HG03457 (cell line): ENCODE results near the gene PSMA6.
"Not testable (repeated sequence)": the region's sequence is repeated elsewhere in the genome, so short reads cannot be mapped to it uniquely, and the experiment has no call there.

Source experiments
- ATAC-seq: cut with Tn5 transposase; IDR thresholded peaks from one replicate; pipeline ENCODE4 v1.9.1; 2021; ENCODE audit warnings: moderate number of reproducible peaks; ENCODE audit not compliant: unreplicated experiment

The PSMA6 gene

DNA sequence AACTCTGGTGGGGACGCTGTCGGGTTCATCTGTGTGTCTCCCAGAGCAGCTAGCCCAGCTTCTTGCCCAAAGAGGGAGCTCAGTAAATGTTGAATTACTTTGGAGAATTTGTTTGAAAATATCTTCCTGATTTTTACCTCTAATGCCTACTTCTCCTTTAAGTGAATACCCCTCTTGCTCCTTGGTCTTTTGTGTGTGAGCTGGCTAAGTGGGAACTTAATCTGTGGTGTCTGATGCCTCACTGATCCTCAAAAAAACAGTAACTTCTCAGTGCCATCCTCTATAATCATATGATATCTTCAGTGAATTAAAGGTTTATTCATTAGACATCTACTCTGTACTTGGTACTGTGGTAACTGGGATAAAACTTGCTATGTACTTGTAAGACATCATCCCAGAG, 7.7 kb upstream of the PSMA6 start:
- no peak for ATAC-seq

DNA sequence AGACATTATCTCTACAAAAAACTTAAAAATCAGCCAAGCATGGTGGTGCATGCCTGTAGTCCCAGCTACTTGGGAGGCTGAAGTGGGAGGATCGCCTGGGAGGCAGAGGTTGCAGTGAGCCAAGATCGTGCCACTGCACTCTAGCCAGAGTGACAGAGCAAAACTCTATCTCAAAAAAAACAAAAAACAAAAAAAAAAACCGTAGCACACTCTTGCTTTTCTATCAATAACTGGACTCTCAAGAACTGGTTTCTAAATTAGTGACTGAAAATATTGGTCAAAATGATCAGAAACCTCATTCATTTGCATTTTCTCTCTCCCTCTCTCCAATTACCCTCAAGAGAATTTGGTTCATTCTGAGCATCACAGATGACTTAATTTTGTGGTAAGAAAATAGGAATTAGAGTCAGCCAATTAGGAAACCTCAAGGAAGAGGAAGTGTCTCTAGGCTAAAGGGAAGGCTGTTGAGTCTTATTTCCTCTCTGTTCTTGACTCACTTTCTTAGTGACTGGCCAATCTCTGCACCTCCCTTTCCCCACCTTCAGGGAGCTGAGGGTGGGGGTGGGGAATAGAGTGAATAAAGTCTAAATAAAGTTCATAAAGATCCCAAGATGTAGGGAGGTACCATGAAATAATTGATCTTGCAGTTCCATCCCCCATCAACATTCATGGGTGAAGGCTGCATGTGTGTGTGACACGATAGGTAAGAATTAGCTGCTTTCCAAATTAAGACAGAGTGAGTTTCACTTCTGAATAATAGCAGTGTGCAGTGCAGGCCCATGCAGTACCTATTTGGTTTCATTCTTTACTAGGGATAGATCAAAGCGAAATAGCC, 6.8 kb upstream of the PSMA6 start:
- ATAC-seq: peak; percentile 50

GRCh38 chr14:35286003-35286600, 6.1 kb upstream of the PSMA6 start:
- peak; percentile 7 for ATAC-seq

DNA sequence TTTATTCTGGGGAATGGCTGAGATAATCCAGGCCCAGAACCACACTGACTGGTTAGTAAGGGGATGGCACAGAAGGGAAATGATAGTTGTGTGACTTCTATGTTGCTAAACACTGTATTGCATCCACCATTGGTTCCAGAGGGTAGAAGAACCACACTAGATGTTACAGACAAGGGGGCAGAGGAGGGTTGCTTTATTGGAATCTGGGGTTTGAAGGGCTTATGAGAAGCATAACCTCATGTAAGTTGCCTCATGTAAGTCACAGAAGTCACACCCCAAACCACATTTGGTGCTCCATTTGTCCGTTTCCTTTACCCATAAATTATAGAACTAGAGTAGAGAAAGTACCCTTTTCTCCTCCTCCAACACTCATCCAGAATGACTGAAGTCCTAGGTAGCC, 5.5 kb upstream of the PSMA6 start:
- ATAC-seq: no peak

GRCh38 chr14:35287431-35288013, 4.7 kb upstream of the PSMA6 start:
- ATAC-seq: no peak

- ATAC-seq: no peak
Measured at GRCh38 chr14:35289623-35290022, 2.6 kb upstream of the PSMA6 start.

DNA sequence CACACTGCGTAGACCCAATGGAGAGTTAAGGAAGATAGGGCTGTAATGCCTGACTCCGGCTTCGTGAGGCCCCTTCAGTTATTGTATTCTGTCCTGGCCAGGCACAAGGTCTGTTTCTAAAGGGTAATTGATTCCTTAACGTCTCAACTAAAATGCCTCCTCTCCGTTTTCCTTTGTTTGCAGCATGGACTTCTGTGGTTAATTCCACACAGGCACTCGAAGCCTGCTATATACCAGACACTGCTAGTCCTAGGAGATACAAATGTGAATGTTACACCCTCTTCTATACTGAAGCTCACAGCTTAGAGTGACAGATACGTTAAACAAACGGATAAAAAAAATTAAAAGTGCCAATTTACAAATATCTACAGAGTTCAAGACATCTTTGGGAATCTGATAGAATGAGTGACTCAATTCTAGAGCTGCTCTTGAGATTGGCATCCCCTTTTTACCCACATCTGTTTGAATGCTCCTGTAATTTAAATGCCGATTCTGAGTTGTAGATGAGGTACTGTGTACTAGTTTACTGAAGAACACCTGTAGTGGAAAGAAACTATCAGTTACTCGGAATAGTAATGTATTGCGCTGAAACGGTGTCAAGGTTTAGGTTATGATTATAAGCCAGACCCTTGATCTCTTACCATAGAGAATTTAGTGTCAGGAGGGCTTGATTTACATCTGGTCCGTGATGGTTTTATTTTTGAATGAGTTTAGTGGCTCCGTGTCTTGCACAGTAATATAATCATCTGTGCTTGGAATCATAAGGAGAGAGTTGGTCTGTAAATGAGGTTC, 784 bp downstream of the PSMA6 start:
- ATAC-seq: no peak

- ATAC-seq: no peak
Measured at GRCh38 chr14:35295845-35296161, 3.6 kb downstream of the PSMA6 start.

- ATAC-seq: no peak
Measured at GRCh38 chr14:35296545-35296944, 4.4 kb downstream of the PSMA6 start.

- ATAC-seq: no peak
Measured at GRCh38 chr14:35297706-35298105, 5.5 kb downstream of the PSMA6 start.

DNA sequence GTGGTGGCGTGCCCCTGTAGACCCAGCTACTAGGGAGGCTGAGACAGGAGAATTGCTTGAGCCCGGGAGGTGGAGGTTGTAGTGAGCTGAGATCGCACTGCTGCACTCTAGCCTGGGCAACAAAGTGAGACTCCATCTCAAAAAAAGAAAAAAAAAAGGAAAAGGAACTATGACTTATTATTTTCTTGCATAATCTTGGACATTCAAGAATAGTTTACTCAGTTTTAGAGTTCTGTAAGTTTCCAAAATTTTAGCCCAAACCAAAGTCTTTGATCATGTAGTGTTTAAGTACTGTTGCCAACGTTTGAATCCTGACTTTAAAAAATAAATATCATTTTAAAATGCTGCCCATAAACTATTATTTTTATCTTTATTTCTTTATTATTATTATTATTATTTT, 6.2 kb downstream of the PSMA6 start:
- no peak for ATAC-seq

DNA sequence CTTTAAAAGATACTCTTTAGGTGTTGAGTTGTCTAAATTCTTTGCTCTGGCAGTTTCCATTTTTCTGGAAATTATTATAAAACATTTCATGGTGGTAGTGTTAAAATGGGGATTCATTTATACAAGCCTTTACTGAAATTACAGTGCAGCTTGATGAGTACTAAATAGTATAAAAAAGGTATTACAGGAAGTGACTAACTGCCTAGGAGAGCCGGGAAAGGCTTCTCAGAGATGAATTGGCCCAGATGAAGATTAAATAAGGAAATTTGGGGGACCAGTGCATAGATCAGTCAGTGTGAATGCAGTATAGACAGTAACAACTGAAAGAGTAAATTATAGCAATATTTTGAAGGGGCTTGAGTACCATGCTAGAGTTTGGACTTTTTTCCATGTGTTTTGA, 7.5 kb downstream of the PSMA6 start:
- no peak for ATAC-seq

DNA sequence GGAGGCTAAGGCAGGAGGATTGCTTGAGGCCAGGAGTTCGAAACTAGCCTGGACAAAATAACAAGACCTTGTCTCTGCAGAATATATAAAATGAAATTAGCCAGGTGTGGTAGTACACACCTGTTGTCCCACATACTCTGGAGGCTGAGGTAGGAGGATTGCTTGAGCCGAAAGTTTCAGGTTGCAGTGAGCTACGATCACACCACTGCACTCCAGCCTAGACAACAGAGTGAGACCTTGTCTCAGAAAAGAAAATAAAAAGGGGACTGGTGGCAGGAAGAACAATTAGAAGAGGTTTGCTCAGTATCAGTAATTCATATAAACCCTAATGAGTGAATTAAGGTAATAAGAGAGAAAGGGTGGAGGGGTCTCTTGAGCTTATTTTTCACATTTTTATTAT, 8.0 kb downstream of the PSMA6 start:
- no peak for ATAC-seq

GRCh38 chr14:35301334-35301733, 9.2 kb downstream of the PSMA6 start:
- not testable (repeated sequence) for ATAC-seq

GRCh38 chr14:35301735-35302528, 9.8 kb downstream of the PSMA6 start:
- no peak for ATAC-seq

GRCh38 chr14:35303149-35303935, 11.2 kb downstream of the PSMA6 start:
- no peak for ATAC-seq

GRCh38 chr14:35304812-35305462, 12.8 kb downstream of the PSMA6 start:
- ATAC-seq: no peak

DNA sequence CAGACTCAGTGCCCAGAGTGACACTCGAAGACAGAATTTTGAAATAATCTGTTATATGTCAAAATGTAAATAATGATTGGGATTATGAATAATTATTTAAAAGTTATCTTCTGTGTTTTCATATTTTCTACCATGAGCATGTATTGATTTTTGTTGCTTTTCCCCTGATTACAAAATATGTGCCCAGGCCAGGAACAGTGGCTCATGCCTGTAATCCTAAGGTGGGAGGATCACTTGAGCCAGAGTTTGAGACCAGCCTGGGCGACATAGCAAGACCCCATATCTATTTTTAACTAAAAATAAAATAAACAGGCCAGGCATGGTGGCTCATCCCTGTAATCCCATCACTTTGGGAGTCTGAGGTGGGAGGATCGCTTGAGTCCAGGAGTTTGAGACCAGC, 13.5 kb downstream of the PSMA6 start:
- ATAC-seq: no peak

DNA sequence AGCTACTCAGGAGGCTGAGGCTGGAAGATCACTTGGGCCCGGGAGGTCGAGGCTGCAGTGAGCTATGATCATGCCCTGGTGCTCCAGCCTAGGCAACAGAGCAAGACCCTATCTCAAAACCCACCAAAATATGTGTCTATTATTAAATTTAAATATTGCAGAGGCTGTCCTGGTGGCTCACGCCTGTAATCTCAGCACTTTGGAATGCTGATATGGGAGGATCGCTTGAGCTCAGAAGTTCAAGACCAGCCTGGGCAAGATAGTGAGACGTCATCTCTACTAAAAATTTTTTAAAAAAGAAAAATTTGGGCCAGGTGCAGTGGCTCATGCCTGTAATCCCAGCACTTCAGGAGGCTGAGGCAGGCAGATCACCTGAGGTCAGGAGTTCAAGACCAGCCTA, 13.9 kb downstream of the PSMA6 start:
- ATAC-seq: no peak

DNA sequence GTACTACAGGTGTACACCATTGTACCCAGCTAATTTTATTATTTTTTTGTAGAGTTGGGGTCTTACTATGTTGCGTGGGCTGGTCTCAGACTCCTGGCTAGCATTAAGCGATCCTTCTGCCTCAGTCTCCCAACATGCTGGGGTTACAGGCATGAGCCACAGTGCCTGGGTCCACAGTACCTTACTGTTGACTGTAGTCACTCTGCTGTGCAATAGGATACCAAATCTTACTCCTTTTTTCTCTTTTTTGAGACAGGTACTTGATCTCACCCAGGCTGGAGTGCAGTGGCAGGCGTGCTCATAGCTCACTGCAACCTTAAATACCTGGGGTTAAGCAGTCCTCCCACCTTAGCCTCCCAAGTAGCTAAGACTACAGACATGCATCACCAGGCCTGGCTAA, 25.6 kb downstream of the PSMA6 start:
- no peak for ATAC-seq
